ENCODE results near the gene DNAH10.

Gene DNAH10

DNA sequence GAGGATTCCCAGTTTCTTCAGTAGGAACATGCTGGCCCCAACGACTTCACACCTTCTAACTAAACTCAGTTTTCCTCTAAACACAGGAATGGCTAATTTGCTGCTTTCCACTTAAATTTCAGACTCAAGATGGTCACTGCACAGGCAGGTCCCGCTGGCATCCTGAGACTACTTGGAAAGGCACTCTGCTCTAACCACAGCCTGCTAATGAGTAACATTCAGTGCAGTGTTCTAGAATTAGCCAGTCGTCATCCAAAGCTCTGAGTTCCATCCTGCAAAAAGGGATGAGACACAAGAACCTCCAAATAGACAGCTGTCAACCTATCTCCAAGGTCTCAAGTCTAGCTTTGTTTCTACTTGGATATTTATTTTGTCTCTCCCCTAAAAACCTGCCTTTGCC is 204.5 kb downstream of the DNAH10 start:
- ATAC-seq: peak; percentile 30; the same call in 1 of the 3 replicates
- TF ChIP-seq TOX (CRISPR knock-in tag; IDR thresholded peaks at IDR 0.05; ENCODE audit: borderline replicate concordance) (no peak), ARNTL (CRISPR knock-in tag; IDR thresholded peaks at IDR 0.05; ENCODE audit: borderline replicate concordance, low read depth) (no peak), BACH2 (CRISPR knock-in tag; IDR thresholded peaks at IDR 0.05; ENCODE audit: borderline replicate concordance) (no peak), ZFP3 (CRISPR knock-in tag; IDR thresholded peaks at IDR 0.05) (no peak), SNAI2 (CRISPR knock-in tag; IDR thresholded peaks at IDR 0.05) (no peak), RARB (CRISPR knock-in tag; IDR thresholded peaks at IDR 0.05) (no peak), PPARA (CRISPR knock-in tag; IDR thresholded peaks at IDR 0.05; ENCODE audit: borderline replicate concordance) (no peak), ZNF565 (CRISPR knock-in tag; conservative IDR thresholded peaks at IDR 0.05; ENCODE audit: low read depth) (no peak), PATZ1 (CRISPR knock-in tag; IDR thresholded peaks at IDR 0.05; ENCODE audit: borderline replicate concordance) (no peak), ISL1 (CRISPR knock-in tag; IDR thresholded peaks at IDR 0.05) (no peak), TCF4 (CRISPR knock-in tag; IDR thresholded peaks at IDR 0.05; ENCODE audit: borderline replicate concordance) (no peak), CREB5 (CRISPR knock-in tag; IDR thresholded peaks at IDR 0.05; ENCODE audit: low read depth) (no peak), CSDC2 (CRISPR knock-in tag; IDR thresholded peaks at IDR 0.05) (no peak), GLIS3 (CRISPR knock-in tag; IDR thresholded peaks at IDR 0.05) (no peak), ZNF8 (CRISPR knock-in tag; IDR thresholded peaks at IDR 0.05) (no peak), ZFP30 (CRISPR knock-in tag; IDR thresholded peaks at IDR 0.05) (no peak), ZNF70 (CRISPR knock-in tag; IDR thresholded peaks at IDR 0.05) (no peak), ZC3H10 (CRISPR knock-in tag; IDR thresholded peaks at IDR 0.05) (no peak)
- TF ChIP-seq, protein P1, sequence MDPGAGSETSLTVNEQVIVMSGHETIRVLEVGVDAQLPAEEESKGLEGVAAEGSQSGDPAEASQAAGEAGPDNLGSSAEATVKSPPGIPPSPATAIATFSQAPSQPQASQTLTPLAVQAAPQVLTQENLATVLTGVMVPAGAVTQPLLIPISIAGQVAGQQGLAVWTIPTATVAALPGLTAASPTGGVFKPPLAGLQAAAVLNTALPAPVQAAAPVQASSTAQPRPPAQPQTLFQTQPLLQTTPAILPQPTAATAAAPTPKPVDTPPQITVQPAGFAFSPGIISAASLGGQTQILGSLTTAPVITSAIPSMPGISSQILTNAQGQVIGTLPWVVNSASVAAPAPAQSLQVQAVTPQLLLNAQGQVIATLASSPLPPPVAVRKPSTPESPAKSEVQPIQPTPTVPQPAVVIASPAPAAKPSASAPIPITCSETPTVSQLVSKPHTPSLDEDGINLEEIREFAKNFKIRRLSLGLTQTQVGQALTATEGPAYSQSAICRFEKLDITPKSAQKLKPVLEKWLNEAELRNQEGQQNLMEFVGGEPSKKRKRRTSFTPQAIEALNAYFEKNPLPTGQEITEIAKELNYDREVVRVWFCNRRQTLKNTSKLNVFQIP (CRISPR knock-in tag; IDR thresholded peaks at IDR 0.05; ENCODE audit: borderline replicate concordance, low read depth): no peak
- TF ChIP-seq, protein P2, sequence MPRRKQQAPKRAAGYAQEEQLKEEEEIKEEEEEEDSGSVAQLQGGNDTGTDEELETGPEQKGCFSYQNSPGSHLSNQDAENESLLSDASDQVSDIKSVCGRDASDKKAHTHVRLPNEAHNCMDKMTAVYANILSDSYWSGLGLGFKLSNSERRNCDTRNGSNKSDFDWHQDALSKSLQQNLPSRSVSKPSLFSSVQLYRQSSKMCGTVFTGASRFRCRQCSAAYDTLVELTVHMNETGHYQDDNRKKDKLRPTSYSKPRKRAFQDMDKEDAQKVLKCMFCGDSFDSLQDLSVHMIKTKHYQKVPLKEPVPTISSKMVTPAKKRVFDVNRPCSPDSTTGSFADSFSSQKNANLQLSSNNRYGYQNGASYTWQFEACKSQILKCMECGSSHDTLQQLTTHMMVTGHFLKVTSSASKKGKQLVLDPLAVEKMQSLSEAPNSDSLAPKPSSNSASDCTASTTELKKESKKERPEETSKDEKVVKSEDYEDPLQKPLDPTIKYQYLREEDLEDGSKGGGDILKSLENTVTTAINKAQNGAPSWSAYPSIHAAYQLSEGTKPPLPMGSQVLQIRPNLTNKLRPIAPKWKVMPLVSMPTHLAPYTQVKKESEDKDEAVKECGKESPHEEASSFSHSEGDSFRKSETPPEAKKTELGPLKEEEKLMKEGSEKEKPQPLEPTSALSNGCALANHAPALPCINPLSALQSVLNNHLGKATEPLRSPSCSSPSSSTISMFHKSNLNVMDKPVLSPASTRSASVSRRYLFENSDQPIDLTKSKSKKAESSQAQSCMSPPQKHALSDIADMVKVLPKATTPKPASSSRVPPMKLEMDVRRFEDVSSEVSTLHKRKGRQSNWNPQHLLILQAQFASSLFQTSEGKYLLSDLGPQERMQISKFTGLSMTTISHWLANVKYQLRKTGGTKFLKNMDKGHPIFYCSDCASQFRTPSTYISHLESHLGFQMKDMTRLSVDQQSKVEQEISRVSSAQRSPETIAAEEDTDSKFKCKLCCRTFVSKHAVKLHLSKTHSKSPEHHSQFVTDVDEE (CRISPR knock-in tag; IDR thresholded peaks at IDR 0.05): no peak

GRCh38 chr12:123967121-123967586 is 205.1 kb downstream of the DNAH10 start:
- TF ChIP-seq ZNF70 (CRISPR knock-in tag; IDR thresholded peaks at IDR 0.05): no peak
- no peak for TF ChIP-seq TCF4 (CRISPR knock-in tag; IDR thresholded peaks at IDR 0.05; ENCODE audit: borderline replicate concordance)
- TF ChIP-seq ZFP30 (CRISPR knock-in tag; IDR thresholded peaks at IDR 0.05): no peak
- TF ChIP-seq ESRRG (CRISPR knock-in tag; IDR thresholded peaks at IDR 0.05): no peak
- no peak for TF ChIP-seq BACH2 (CRISPR knock-in tag; IDR thresholded peaks at IDR 0.05; ENCODE audit: borderline replicate concordance)
- no peak for ATAC-seq

- no peak for TF ChIP-seq CSRNP3 (CRISPR knock-in tag; IDR thresholded peaks at IDR 0.05)
- TF ChIP-seq, protein P1 (CRISPR knock-in tag; IDR thresholded peaks at IDR 0.05; ENCODE audit: borderline replicate concordance, low read depth): no peak
- no peak for TF ChIP-seq ZC3H10 (CRISPR knock-in tag; IDR thresholded peaks at IDR 0.05)
- TF ChIP-seq RARB (CRISPR knock-in tag; IDR thresholded peaks at IDR 0.05): no peak
- no peak for TF ChIP-seq ESRRG (CRISPR knock-in tag; IDR thresholded peaks at IDR 0.05)
- no peak for TF ChIP-seq TOX (CRISPR knock-in tag; IDR thresholded peaks at IDR 0.05; ENCODE audit: borderline replicate concordance)
- no peak for TF ChIP-seq OSR1 (CRISPR knock-in tag; IDR thresholded peaks at IDR 0.05)
- TF ChIP-seq ZFP3 (CRISPR knock-in tag; IDR thresholded peaks at IDR 0.05): no peak
- TF ChIP-seq GLIS3 (CRISPR knock-in tag; IDR thresholded peaks at IDR 0.05): no peak
- no peak for TF ChIP-seq PPARA (CRISPR knock-in tag; IDR thresholded peaks at IDR 0.05; ENCODE audit: borderline replicate concordance)
- no peak for ATAC-seq
Measured at GRCh38 chr12:123971449-123971769, 209.3 kb downstream of the DNAH10 start.
